GM10266 (cell line): ENCODE measurements around the gene CMTR1.

Source experiments
- DNase-seq: peaks from one replicate; pipeline ENCODE4 v3.0.0; 2012; ENCODE audit errors: extremely low spot score
- CTCF ChIP-seq: IDR thresholded peaks from 2 replicates; pipeline ENCODE4 v1.5.1; 2012; ENCODE audit warnings: mild to moderate bottlenecking, low read depth; ENCODE audit not compliant: control insufficient read depth, insufficient read depth; ENCODE audit errors: missing control alignments

Gene CMTR1

DNA sequence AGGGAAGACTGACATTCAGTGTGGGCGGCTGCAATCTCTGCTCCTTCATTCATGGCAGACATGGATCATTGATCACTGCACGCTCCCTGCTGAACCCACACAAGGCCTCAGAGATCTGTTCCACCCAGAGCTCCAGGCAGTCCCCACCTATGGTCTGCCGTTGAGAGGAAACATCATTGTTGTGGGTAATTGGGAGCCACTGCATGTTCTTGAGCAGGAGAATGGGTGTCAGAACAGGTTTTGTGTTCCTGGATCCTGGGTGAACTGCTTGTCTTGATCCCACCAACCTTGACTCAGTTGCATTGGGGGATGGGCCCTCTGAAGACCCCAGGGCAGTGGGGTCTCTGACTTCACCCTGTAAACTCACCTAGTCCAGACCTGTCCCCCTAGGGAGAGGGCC, 89.8 kb downstream of the CMTR1 start:
- DNase-seq, result no peak
- TF ChIP-seq CTCF, result no peak

- DNase-seq, result no peak
- TF ChIP-seq CTCF, result no peak
These were observed 90.4 kb downstream of the CMTR1 start for GRCh38 chr6:37523412-37523811.

- DNase-seq, result no peak
- no peak for TF ChIP-seq CTCF
These were observed 91.3 kb downstream of the CMTR1 start for GRCh38 chr6:37524025-37524969.

DNA sequence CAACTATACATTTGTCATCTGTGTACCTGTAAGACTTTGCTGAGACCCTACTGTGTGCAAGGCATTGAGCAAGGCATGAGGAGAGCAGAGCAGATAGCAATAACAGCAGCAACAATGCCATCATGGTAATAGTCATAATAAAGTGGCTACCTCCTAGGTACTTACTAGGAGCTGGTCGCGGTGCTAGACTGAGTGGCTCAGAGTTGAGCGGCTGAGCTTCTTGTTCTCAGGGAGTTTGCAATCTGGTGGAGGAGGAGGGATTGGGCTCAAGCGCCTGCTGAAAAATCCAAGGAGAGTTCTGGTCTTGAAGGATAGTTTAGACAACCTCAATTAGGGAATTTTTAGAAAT, 91.9 kb downstream of the CMTR1 start:
- no peak for TF ChIP-seq CTCF
- DNase-seq, result no peak

- DNase-seq, result no peak
- no peak for TF ChIP-seq CTCF
These were observed 92.7 kb downstream of the CMTR1 start for GRCh38 chr6:37525460-37526357.

- no peak for TF ChIP-seq CTCF
- no peak for DNase-seq
These were observed 95.5 kb downstream of the CMTR1 start for GRCh38 chr6:37528541-37528940.
